ENCODE data around the gene ANKRD30A. TPM values are rescaled to one million over a fixed set of nuclear protein-coding genes. Genes with fewer than 3 reads are reported as not detected.

Gene ANKRD30A
- total RNA-seq, 1 donor from 2014 or later, result not detected

- Histone ChIP-seq H3K36me3 (no peaks in the 10 kb centered on the region), H3K27me3 (no peaks in the 10 kb centered on the region), H3K4me3 (no peak overlapping the region), H3K4me1 (no peaks in the 10 kb centered on the region), H3K9me3 (no peaks in the 10 kb centered on the region), H3K27ac (no peak overlapping the region)
- TF ChIP-seq, protein P1, sequence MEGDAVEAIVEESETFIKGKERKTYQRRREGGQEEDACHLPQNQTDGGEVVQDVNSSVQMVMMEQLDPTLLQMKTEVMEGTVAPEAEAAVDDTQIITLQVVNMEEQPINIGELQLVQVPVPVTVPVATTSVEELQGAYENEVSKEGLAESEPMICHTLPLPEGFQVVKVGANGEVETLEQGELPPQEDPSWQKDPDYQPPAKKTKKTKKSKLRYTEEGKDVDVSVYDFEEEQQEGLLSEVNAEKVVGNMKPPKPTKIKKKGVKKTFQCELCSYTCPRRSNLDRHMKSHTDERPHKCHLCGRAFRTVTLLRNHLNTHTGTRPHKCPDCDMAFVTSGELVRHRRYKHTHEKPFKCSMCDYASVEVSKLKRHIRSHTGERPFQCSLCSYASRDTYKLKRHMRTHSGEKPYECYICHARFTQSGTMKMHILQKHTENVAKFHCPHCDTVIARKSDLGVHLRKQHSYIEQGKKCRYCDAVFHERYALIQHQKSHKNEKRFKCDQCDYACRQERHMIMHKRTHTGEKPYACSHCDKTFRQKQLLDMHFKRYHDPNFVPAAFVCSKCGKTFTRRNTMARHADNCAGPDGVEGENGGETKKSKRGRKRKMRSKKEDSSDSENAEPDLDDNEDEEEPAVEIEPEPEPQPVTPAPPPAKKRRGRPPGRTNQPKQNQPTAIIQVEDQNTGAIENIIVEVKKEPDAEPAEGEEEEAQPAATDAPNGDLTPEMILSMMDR (IDR thresholded peaks at IDR 0.05), result no peak
- intact Hi-C loops (cut with DNase I), result no loop called here
- DNase-seq (ENCODE audit: low spot score in 2 of 2), result no peak
Observed at GRCh38 chr10:37314350-37314749, 189.0 kb downstream of the ANKRD30A start.

GRCh38 chr10:37314862-37315261 lies 189.5 kb downstream of the ANKRD30A start:
- TF ChIP-seq, protein P1 (IDR thresholded peaks at IDR 0.05), result no peak
- H3K36me3 ChIP-seq, result no peaks in the 10 kb centered on the region
- no peak overlapping the region for H3K27ac ChIP-seq
- no peaks in the 10 kb centered on the region for H3K4me1 ChIP-seq
- DNase-seq (ENCODE audit: low spot score in 2 of 2), result no peak
- intact Hi-C loops (cut with DNase I), result no loop called here
- no peaks in the 10 kb centered on the region for H3K27me3 ChIP-seq
- H3K9me3 ChIP-seq, result no peaks in the 10 kb centered on the region
- no peak overlapping the region for H3K4me3 ChIP-seq

DNA sequence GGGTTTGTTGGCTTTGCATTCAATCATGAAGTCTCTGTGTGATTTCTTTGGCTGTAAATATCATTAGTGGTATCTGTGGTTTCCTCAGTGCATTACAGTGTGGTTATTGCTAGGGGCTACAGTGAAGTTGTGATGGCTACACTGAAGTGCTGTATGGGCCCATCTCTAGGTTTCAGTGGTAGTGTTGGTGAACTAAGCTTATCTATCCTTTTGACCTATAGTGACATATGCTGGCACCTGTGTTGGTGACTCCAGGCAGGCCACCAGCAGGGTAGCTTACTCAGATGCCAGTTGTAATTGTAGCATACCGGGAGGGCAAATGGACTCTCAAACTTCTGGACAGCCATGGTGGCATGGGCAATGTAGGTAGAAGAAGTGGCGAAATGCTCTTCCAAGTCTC lies 219.0 kb downstream of the ANKRD30A start:
- DNase-seq (ENCODE audit: low spot score in 2 of 2), result no peak
- Histone ChIP-seq H3K4me3 (no peak overlapping the region), H3K27me3 (no peaks in the 10 kb centered on the region), H3K9me3 (no peaks in the 10 kb centered on the region), H3K27ac (no peak overlapping the region), H3K36me3 (no peaks in the 10 kb centered on the region), H3K4me1 (no peaks in the 10 kb centered on the region)
- intact Hi-C loops (cut with DNase I), result no loop called here
- TF ChIP-seq, protein P1 (IDR thresholded peaks at IDR 0.05), result no peak

DNA sequence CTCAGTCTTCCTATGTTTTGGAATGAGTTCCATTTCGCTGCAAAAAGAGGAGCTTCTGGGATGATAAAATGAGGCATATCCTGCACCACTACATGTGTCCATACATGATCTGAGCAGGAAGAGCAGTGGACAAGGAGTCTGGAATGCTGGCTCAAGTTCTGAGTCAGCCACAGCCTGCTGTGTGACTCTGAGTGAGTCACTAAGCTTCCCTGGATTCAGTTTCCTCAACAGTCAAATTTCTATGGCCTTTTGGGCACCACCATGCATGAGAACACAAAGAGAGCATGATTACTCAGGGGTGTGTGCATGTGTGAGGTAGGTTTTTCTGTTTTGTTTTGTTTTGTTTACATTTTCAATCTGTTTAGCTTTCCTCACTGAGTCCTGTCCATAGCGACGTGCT lies 254.6 kb downstream of the ANKRD30A start:
- no peaks in the 10 kb centered on the region for H3K9me3 ChIP-seq
- H3K4me3 ChIP-seq, result no peak overlapping the region
- H3K36me3 ChIP-seq, result no peaks in the 10 kb centered on the region
- TF ChIP-seq, protein P1 (IDR thresholded peaks at IDR 0.05), result no peak
- no peaks in the 10 kb centered on the region for H3K4me1 ChIP-seq
- intact Hi-C loops (cut with DNase I), result no loop called here
- no peak overlapping the region for H3K27ac ChIP-seq
- no peaks in the 10 kb centered on the region for H3K27me3 ChIP-seq
- DNase-seq (ENCODE audit: low spot score in 2 of 2), result no peak

GRCh38 chr10:37381271-37381670 lies 255.9 kb downstream of the ANKRD30A start:
- TF ChIP-seq, protein P1 (IDR thresholded peaks at IDR 0.05), result no peak
- Histone ChIP-seq H3K27me3 (no peaks in the 10 kb centered on the region), H3K4me3 (no peak overlapping the region), H3K4me1 (no peaks in the 10 kb centered on the region), H3K27ac (no peak overlapping the region), H3K9me3 (no peaks in the 10 kb centered on the region), H3K36me3 (no peaks in the 10 kb centered on the region)
- intact Hi-C loops (cut with DNase I), result no loop called here
- DNase-seq (ENCODE audit: low spot score in 2 of 2), result no peak

GRCh38 chr10:37384923-37385322 lies 259.5 kb downstream of the ANKRD30A start:
- no peaks in the 10 kb centered on the region for H3K36me3 ChIP-seq
- H3K4me1 ChIP-seq, result no peaks in the 10 kb centered on the region
- intact Hi-C loops (cut with DNase I), result no loop called here
- H3K27me3 ChIP-seq, result no peaks in the 10 kb centered on the region
- no peak overlapping the region for H3K27ac ChIP-seq
- no peak for DNase-seq (ENCODE audit: low spot score in 2 of 2)
- TF ChIP-seq, protein P1 (IDR thresholded peaks at IDR 0.05), result no peak
- H3K4me3 ChIP-seq, result no peak overlapping the region
- H3K9me3 ChIP-seq, result no peaks in the 10 kb centered on the region
